IMR-90 (cell line): ENCODE data around the gene TJAP1. TPM values are rescaled to one million over a fixed set of nuclear protein-coding genes. Genes with fewer than 3 reads are reported as not detected.

Experiments used
- ATAC-seq: fragments of 200-7000 bp; cut with Tn5 transposase; 2 replicates; pipeline ENCODE4 v1.9.1; 2020; ENCODE audit warnings: low read depth, mild to moderate bottlenecking, moderate library complexity
- BruUV-seq: library from RNA; stranded (reverse); fragments of 400-500 nt; replicated peaks from 2 replicates; lab custom pipeline; 2021; lab: Mats Ljungman, UMichigan
- CTCF ChIA-PET: fragments of 300-600 bp; formaldehyde crosslinking; extraction: SDS; loops from one replicate; lab custom pipeline; 2021; ENCODE audit warnings: antibody characterized with exemption; lab: Yijun Ruan, JAX
- POLR2A ChIA-PET: fragments of 300-600 bp; sonication (Branson Sonifier 250); formaldehyde crosslinking; loops from one replicate; lab custom pipeline; 2022; ENCODE audit warnings: antibody characterized with exemption; ENCODE audit not compliant: unreplicated experiment; lab: Charles Lee
- DNase-seq: peaks from one replicate; pipeline ENCODE4 v3.0.0; 2013
- H2AFZ ChIP-seq: replicated peaks from 2 replicates; pipeline ENCODE3; 2013; ENCODE audit warnings: low read length, mild to moderate bottlenecking; ENCODE audit not compliant: poor library complexity
- H2AK5ac ChIP-seq: 2 replicates; pipeline ENCODE4 v1.6.1; 2013; ENCODE audit warnings: low read depth, low read length, inconsistent platforms
- H2AK9ac ChIP-seq: replicated peaks from 2 replicates; pipeline ENCODE3; 2013; ENCODE audit warnings: mild to moderate bottlenecking, low read depth, low read length, moderate library complexity; ENCODE audit not compliant: poor library complexity
- H2BK120ac ChIP-seq: 2 replicates; pipeline ENCODE4 v1.6.1; 2013; ENCODE audit warnings: low read depth, low read length, inconsistent platforms
- H2BK15ac ChIP-seq: 3 replicates; pipeline ENCODE4 v1.6.1; 2013; ENCODE audit warnings: low read depth, low read length, inconsistent platforms
- H2BK20ac ChIP-seq: 2 replicates; pipeline ENCODE4 v1.6.1; 2013; ENCODE audit warnings: low read depth, mild to moderate bottlenecking, inconsistent platforms, low read length, moderate library complexity
- H2BK5ac ChIP-seq: 2 replicates; pipeline ENCODE4 v1.6.1; 2013; ENCODE audit warnings: mild to moderate bottlenecking, low read depth, low read length, inconsistent platforms; ENCODE audit not compliant: poor library complexity, severe bottlenecking
- H3K14ac ChIP-seq: replicated peaks from 2 replicates; pipeline ENCODE4 v1.6.1; 2013; ENCODE audit warnings: low read depth, low read length, inconsistent platforms
- H3K18ac ChIP-seq: 2 replicates; pipeline ENCODE4 v1.6.1; 2013; ENCODE audit warnings: low read depth, low read length, control low read depth
- H3K23ac ChIP-seq: 2 replicates; pipeline ENCODE4 v1.6.1; 2013; ENCODE audit warnings: low read depth, low read length, inconsistent platforms
- H3K27ac ChIP-seq: 2 replicates; pipeline ENCODE4 v1.5.1; 2013; ENCODE audit warnings: mild to moderate bottlenecking, control low read depth, low read length; ENCODE audit not compliant: insufficient read depth
- H3K27me3 ChIP-seq: 2 replicates; pipeline ENCODE4 v1.6.1; 2013; ENCODE audit warnings: low read length; ENCODE audit not compliant: control insufficient read depth, insufficient read depth
- H3K36me3 ChIP-seq: 2 replicates; pipeline ENCODE4 v1.6.1; 2013; ENCODE audit warnings: low read length, mixed read lengths; ENCODE audit not compliant: control insufficient read depth, insufficient read depth
- H3K4ac ChIP-seq: 2 replicates; pipeline ENCODE4 v1.6.1; 2013; ENCODE audit warnings: low read depth, low read length, inconsistent platforms
- H3K4me1 ChIP-seq: 2 replicates; pipeline ENCODE4 v1.6.1; 2013; ENCODE audit warnings: low read length, mixed read lengths; ENCODE audit not compliant: control insufficient read depth, insufficient read depth
- H3K4me2 ChIP-seq: 2 replicates; pipeline ENCODE4 v1.6.1; 2013; ENCODE audit warnings: low read depth, mild to moderate bottlenecking, control low read depth, low read length, moderate library complexity
- H3K4me3 ChIP-seq: 2 replicates; pipeline ENCODE4 v1.5.1; 2013; ENCODE audit warnings: low read depth, mild to moderate bottlenecking, control low read depth, low read length, moderate library complexity; ENCODE audit not compliant: insufficient read depth
- H3K56ac ChIP-seq: 2 replicates; pipeline ENCODE4 v1.6.1; 2013; ENCODE audit warnings: low read length, inconsistent platforms; ENCODE audit not compliant: insufficient read depth; ENCODE audit errors: extremely low read depth
- H3K79me1 ChIP-seq, 2 experiments: 2 replicates each; pipeline ENCODE4 v1.6.1; 2013; ENCODE audit warnings: low read length in 2 of 2, inconsistent platforms in 1 of 2, low read depth in 1 of 2
- H3K9ac ChIP-seq: 2 replicates; pipeline ENCODE4 v1.6.1; 2013; ENCODE audit warnings: low read depth, low read length, control low read depth
- H3K9me1 ChIP-seq: 2 replicates; pipeline ENCODE4 v1.6.1; 2013; ENCODE audit warnings: low read length, inconsistent platforms; ENCODE audit not compliant: insufficient read depth
- H3K9me3 ChIP-seq: 2 replicates; pipeline ENCODE4 v1.6.1; 2013; ENCODE audit warnings: low read length; ENCODE audit not compliant: control insufficient read depth, insufficient read depth
- H4K20me1 ChIP-seq: 2 replicates; pipeline ENCODE4 v1.6.1; 2013; ENCODE audit warnings: low read length, inconsistent platforms; ENCODE audit not compliant: insufficient read depth
- H4K5ac ChIP-seq: 2 replicates; pipeline ENCODE4 v1.6.1; 2013; ENCODE audit warnings: mild to moderate bottlenecking, low read depth, low read length, control low read depth
- H4K8ac ChIP-seq, 2 experiments: 2 replicates each; pipeline ENCODE4 v1.6.1; 2013; ENCODE audit warnings: low read depth in 2 of 2, low read length in 2 of 2, control low read depth in 1 of 2, inconsistent platforms in 1 of 2
- H4K91ac ChIP-seq: 2 replicates; pipeline ENCODE4 v1.6.1; 2013; ENCODE audit warnings: low read depth, low read length, inconsistent platforms; ENCODE audit not compliant: insufficient read depth
- BHLHE40 ChIP-seq: fragments of 150-350 bp; IDR thresholded peaks from 2 replicates; pipeline ENCODE4 v1.6.1; 2016; ENCODE audit warnings: mild to moderate bottlenecking, low read depth, low read length
- CEBPB ChIP-seq: IDR thresholded peaks from 2 replicates; pipeline ENCODE4 v1.6.1; 2012; ENCODE audit warnings: low read depth, low read length, improper control_type of control experiment
- CHD1 ChIP-seq: IDR thresholded peaks from 2 replicates; pipeline ENCODE4 v1.6.1; 2012; ENCODE audit warnings: low read depth, low read length, improper control_type of control experiment
- CTCF ChIP-seq: conservative IDR thresholded peaks from 2 replicates; pipeline ENCODE4 v1.5.1; 2012; ENCODE audit warnings: mild to moderate bottlenecking, low read depth, low read length, improper control_type of control experiment
- FOS ChIP-seq: fragments of 150-350 bp; IDR thresholded peaks from 2 replicates; pipeline ENCODE4 v1.6.1; 2016; ENCODE audit warnings: low read depth, low read length
- MAFK ChIP-seq: IDR thresholded peaks from 2 replicates; pipeline ENCODE4 v1.6.1; 2012; ENCODE audit warnings: low read depth, low read length, improper control_type of control experiment
- MAZ ChIP-seq: IDR thresholded peaks from 2 replicates; pipeline ENCODE4 v1.6.1; 2012; ENCODE audit warnings: low read depth, mild to moderate bottlenecking, low read length, improper control_type of control experiment, moderate library complexity, borderline replicate concordance
- MXI1 ChIP-seq: IDR thresholded peaks from 2 replicates; pipeline ENCODE4 v1.6.1; 2012; ENCODE audit warnings: low read depth, mild to moderate bottlenecking, low read length, moderate library complexity, borderline replicate concordance
- NFE2L2 ChIP-seq: fragments of 150-350 bp; IDR thresholded peaks from 2 replicates; pipeline ENCODE4 v1.6.1; 2016; ENCODE audit warnings: low read depth, mild to moderate bottlenecking, low read length
- POLR2A ChIP-seq: IDR thresholded peaks from 2 replicates; pipeline ENCODE4 v1.6.1; 2012; ENCODE audit warnings: mild to moderate bottlenecking, low read depth, low read length
- RAD21 ChIP-seq: IDR thresholded peaks from 2 replicates; pipeline ENCODE4 v1.6.1; 2012; ENCODE audit warnings: low read length, improper control_type of control experiment
- RCOR1 ChIP-seq: IDR thresholded peaks from 2 replicates; pipeline ENCODE4 v1.6.1; 2012; ENCODE audit warnings: mild to moderate bottlenecking, low read length, improper control_type of control experiment; ENCODE audit not compliant: insufficient replicate concordance
- RFX5 ChIP-seq: IDR thresholded peaks from 2 replicates; pipeline ENCODE4 v1.8.0; 2012; ENCODE audit warnings: low read depth, mild to moderate bottlenecking, low read length, moderate library complexity
- SMC3 ChIP-seq: fragments of 150-350 bp; IDR thresholded peaks from 2 replicates; pipeline ENCODE4 v1.6.1; 2016; ENCODE audit warnings: low read depth, mild to moderate bottlenecking, antibody characterized with exemption, low read length, moderate library complexity
- WGBS, 2 experiments: methylation state at CpG; one replicate each; pipeline versions ENCODE4 v1.1.5 to v1.1.7; 2013; ENCODE audit warnings: missing lambda C conversion rate in 2 of 2; ENCODE audit not compliant: insufficient read length in 1 of 2; ENCODE audit errors: extremely low coverage in 2 of 2; 5-methylcytosine and 5-hydroxymethylcytosine counted together
- dilution Hi-C: fragments of 300-500 bp; cut with HindIII; formaldehyde crosslinking; loops from one replicate; pipeline ENCODE4 v1.14.3; 2018; ENCODE audit warnings: low sequenced_read_pairs; ENCODE audit not compliant: unreplicated experiment
- in situ Hi-C: fragments of 300-500 bp; cut with MboI; formaldehyde crosslinking; loops from 3 replicates; pipeline ENCODE4 v1.14.3; 2019; ENCODE audit warnings: low sequenced_read_pairs, inconsistent platforms, mixed read lengths
- intact Hi-C: fragments of 100-400 bp; cut with micrococcal nuclease; formaldehyde crosslinking; loops from 2 replicates; pipeline ENCODE4 v1.10.0; 2022
- polyA plus RNA-seq, 3 experiments: library from polyadenylated mRNA; depleted of rRNA; stranded (reverse); fragments of >200 nt; gene quantifications; 2 replicates each; pipeline ENCODE4 v1.2.3, GENCODE V29; 2012; ENCODE audit warnings: low replicate concordance in 1 of 3
- total RNA-seq: library from RNA; depleted of rRNA; stranded (reverse); fragments of >200 nt; gene quantifications from 2 replicates; pipeline ENCODE4 v1.2.3, GENCODE V29; 2012
- TF ChIP-seq, protein P1 (sequence below): fragments of 150-350 bp; IDR thresholded peaks from 2 replicates; pipeline ENCODE4 v1.6.1; 2016; ENCODE audit warnings: low read depth, mild to moderate bottlenecking, low read length, moderate library complexity, borderline replicate concordance
- TF ChIP-seq, protein P2 (sequence below): fragments of 150-350 bp; IDR thresholded peaks from 2 replicates; pipeline ENCODE4 v1.6.1; 2017; ENCODE audit warnings: mild to moderate bottlenecking, antibody characterized with exemption, low read length, low read depth

The TJAP1 gene
- total and polyA plus RNA-seq, 2 of the 4 experiments (the other 2 are of a cell fraction) = 12.2 to 34.2 TPM

GRCh38 chr6:43459535-43459934, 17.8 kb upstream of the TJAP1 start:
- Histone ChIP-seq H3K23ac (no peak overlapping the region), H2AK5ac (no peak overlapping the region), H3K36me3 (no peaks in the 10 kb centered on the region), H3K56ac (no peak overlapping the region), H3K79me1 (no peaks in the 10 kb centered on the region), H2BK15ac (no peak overlapping the region), H2BK20ac (no peak overlapping the region), H3K9me1 (no peaks in the 10 kb centered on the region), H2BK5ac (no peak overlapping the region), H3K27ac (no peak overlapping the region), H3K14ac (no peak overlapping the region), H3K18ac (no peak overlapping the region), H2AFZ (no peak overlapping the region), H4K20me1 (no peaks in the 10 kb centered on the region), H3K4me3 (no peak overlapping the region), H3K4me2 (no peak overlapping the region), H4K5ac (no peak overlapping the region), H3K4ac (no peak overlapping the region), H3K9me3 (no peaks in the 10 kb centered on the region; the same call in 1 of the 2 replicates), H3K27me3 (peaks cover 29% of the 10 kb centered on the region), H2AK9ac (no peak overlapping the region), H2BK120ac (no peak overlapping the region), H3K4me1 (peaks cover 2% of the 10 kb centered on the region; the same call in 1 of the 2 replicates), H4K8ac (no peak overlapping the region), H3K9ac (no peak overlapping the region), H4K91ac (no peak overlapping the region)
- dilution Hi-C loops = no loop called here
- BruUV-seq = no TSS peak
- no peak for DNase-seq
- ChIA-PET POLR2A (no interaction called here), CTCF (no interaction called here)
- no peak for TF ChIP-seq MAZ
- no peak for TF ChIP-seq MAFK
- no peak for TF ChIP-seq RAD21
- no peak for TF ChIP-seq RFX5
- no peak for TF ChIP-seq SMC3
- no peak for TF ChIP-seq FOS
- TF ChIP-seq, protein P1, sequence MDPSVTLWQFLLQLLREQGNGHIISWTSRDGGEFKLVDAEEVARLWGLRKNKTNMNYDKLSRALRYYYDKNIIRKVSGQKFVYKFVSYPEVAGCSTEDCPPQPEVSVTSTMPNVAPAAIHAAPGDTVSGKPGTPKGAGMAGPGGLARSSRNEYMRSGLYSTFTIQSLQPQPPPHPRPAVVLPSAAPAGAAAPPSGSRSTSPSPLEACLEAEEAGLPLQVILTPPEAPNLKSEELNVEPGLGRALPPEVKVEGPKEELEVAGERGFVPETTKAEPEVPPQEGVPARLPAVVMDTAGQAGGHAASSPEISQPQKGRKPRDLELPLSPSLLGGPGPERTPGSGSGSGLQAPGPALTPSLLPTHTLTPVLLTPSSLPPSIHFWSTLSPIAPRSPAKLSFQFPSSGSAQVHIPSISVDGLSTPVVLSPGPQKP = no peak
- no peak for TF ChIP-seq CHD1
- TF ChIP-seq BHLHE40 = no peak
- TF ChIP-seq NFE2L2 = no peak
- no peak for TF ChIP-seq MXI1
- no peak for TF ChIP-seq CTCF
- TF ChIP-seq, protein P2, sequence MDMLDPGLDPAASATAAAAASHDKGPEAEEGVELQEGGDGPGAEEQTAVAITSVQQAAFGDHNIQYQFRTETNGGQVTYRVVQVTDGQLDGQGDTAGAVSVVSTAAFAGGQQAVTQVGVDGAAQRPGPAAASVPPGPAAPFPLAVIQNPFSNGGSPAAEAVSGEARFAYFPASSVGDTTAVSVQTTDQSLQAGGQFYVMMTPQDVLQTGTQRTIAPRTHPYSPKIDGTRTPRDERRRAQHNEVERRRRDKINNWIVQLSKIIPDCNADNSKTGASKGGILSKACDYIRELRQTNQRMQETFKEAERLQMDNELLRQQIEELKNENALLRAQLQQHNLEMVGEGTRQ = no peak
- TF ChIP-seq POLR2A = no peak
- TF ChIP-seq CEBPB = no peak
- TF ChIP-seq RCOR1 = no peak
- in situ Hi-C loops = no loop called here
- WGBS, 2 experiments = no CpG with 5 or more reads among the region's 1 CpG
- ATAC-seq = no peak
- intact Hi-C loops = no loop called here
